GM23338 (cell line): Measurements from ENCODE around the gene EQTN. TPM values are rescaled to one million over a fixed set of nuclear protein-coding genes. Genes with fewer than 3 reads are reported as not detected.

Source experiments
- ATAC-seq: fragments of 200-7000 bp; cut with Tn5 transposase; 3 replicates; pipeline ENCODE4 v1.9.1; 2020
- DNase-seq: peaks from one replicate; pipeline ENCODE4 v3.0.0-alpha.2; 2015; ENCODE audit warnings: low spot score
- H2AFZ ChIP-seq: fragments of 200-600 bp; sonication (generic); 2 replicates; pipeline ENCODE4 v1.8.0; 2016; ENCODE audit warnings: antibody characterized with exemption, mild to moderate bottlenecking, moderate library complexity
- H3F3A ChIP-seq: fragments of 200-600 bp; sonication (generic); replicated peaks from 2 replicates; pipeline ENCODE4 v1.8.0; 2017; ENCODE audit warnings: antibody characterized with exemption, mixed run types, low read depth
- H3K27ac ChIP-seq: fragments of 200-600 bp; sonication (generic); 2 replicates; pipeline ENCODE4 v1.6.1; 2016; ENCODE audit warnings: low read depth
- H3K27me3 ChIP-seq: fragments of 200-600 bp; sonication (generic); 2 replicates; pipeline ENCODE4 v1.8.0; 2016; ENCODE audit warnings: mild to moderate bottlenecking, mixed run types, moderate library complexity; ENCODE audit not compliant: insufficient read depth
- H3K36me3 ChIP-seq: fragments of 200-600 bp; sonication (generic); 2 replicates; pipeline ENCODE4 v1.8.0; 2016; ENCODE audit warnings: mild to moderate bottlenecking; ENCODE audit not compliant: insufficient read depth
- H3K4me1 ChIP-seq: fragments of 200-600 bp; sonication (generic); 2 replicates; pipeline ENCODE4 v1.8.0; 2016; ENCODE audit warnings: mild to moderate bottlenecking, moderate library complexity; ENCODE audit not compliant: insufficient read depth
- H3K4me2 ChIP-seq: fragments of 200-600 bp; sonication (generic); 2 replicates; pipeline ENCODE4 v1.7.1; 2017; ENCODE audit warnings: mixed run types
- H3K4me3 ChIP-seq: fragments of 200-600 bp; sonication (generic); 2 replicates; pipeline ENCODE4 v1.6.1; 2016; ENCODE audit warnings: mixed run types
- H3K79me2 ChIP-seq: fragments of 200-600 bp; sonication (generic); replicated peaks from 2 replicates; pipeline ENCODE4 v1.8.0; 2017; ENCODE audit warnings: mild to moderate bottlenecking; ENCODE audit not compliant: insufficient read depth
- H3K9me2 ChIP-seq: fragments of 200-600 bp; sonication (generic); 2 replicates; pipeline ENCODE4 v1.8.0; 2017; ENCODE audit not compliant: insufficient read depth
- H4K20me1 ChIP-seq: fragments of 200-600 bp; sonication (generic); replicated peaks from 2 replicates; pipeline ENCODE4 v1.8.0; 2017; ENCODE audit warnings: mild to moderate bottlenecking; ENCODE audit not compliant: insufficient read depth
- H3K27ac Mint-ChIP-seq: 2 replicates; pipeline ENCODE4 v1.8.0; 2020; ENCODE audit warnings: inconsistent platforms, mild to moderate bottlenecking, moderate library complexity, mixed read lengths
- H3K27me3 Mint-ChIP-seq: 3 replicates; pipeline ENCODE4 v1.8.0; 2022; ENCODE audit warnings: low read depth, mild to moderate bottlenecking, moderate library complexity, mixed read lengths, inconsistent platforms; ENCODE audit not compliant: insufficient read depth, poor library complexity
- H3K36me3 Mint-ChIP-seq: 3 replicates; pipeline ENCODE4 v1.8.0; 2021; ENCODE audit warnings: low read depth, mild to moderate bottlenecking, inconsistent platforms, moderate library complexity, mixed read lengths
- H3K4me1 Mint-ChIP-seq: 3 replicates; pipeline ENCODE4 v1.8.0; 2020; ENCODE audit warnings: mild to moderate bottlenecking, inconsistent platforms, mixed read lengths
- H3K4me3 Mint-ChIP-seq: 3 replicates; pipeline ENCODE4 v1.8.0; 2021; ENCODE audit warnings: moderate library complexity, mild to moderate bottlenecking, inconsistent platforms, mixed read lengths
- H3K9me3 Mint-ChIP-seq: 3 replicates; pipeline ENCODE4 v1.8.0; 2020; ENCODE audit warnings: moderate library complexity, mild to moderate bottlenecking, inconsistent platforms, mixed read lengths
- CREB1 ChIP-seq: fragments of 250-450 bp; sonication (Bioruptor Pico); IDR thresholded peaks from 2 replicates; pipeline ENCODE4 v1.5.0; 2020; ENCODE audit warnings: low read depth, mild to moderate bottlenecking, moderate library complexity
- EZH2phosphoT487 ChIP-seq: fragments of 200-600 bp; sonication (generic); IDR thresholded peaks from one replicate; pipeline ENCODE4 v1.8.1; 2018; ENCODE audit warnings: antibody characterized with exemption; ENCODE audit not compliant: unreplicated experiment
- JUNB ChIP-seq: IDR thresholded peaks from one replicate; pipeline ENCODE4 v1.6.1; 2016; ENCODE audit warnings: antibody characterized with exemption; ENCODE audit not compliant: unreplicated experiment
- NANOG ChIP-seq: IDR thresholded peaks from 2 replicates; pipeline ENCODE4 v1.6.1; 2016; ENCODE audit warnings: antibody characterized with exemption, borderline replicate concordance
- STAT1 ChIP-seq: IDR thresholded peaks from one replicate; pipeline ENCODE4 v1.6.1; 2016; ENCODE audit warnings: antibody characterized with exemption; ENCODE audit not compliant: unreplicated experiment
- ZNF114 ChIP-seq: fragments of 250-450 bp; sonication (Bioruptor Pico); IDR thresholded peaks from 2 replicates; pipeline ENCODE4 v1.5.0; 2020; ENCODE audit warnings: mild to moderate bottlenecking, moderate library complexity
- polyA plus RNA-seq: library from polyadenylated mRNA; unstranded; fragments of >200 nt; fragmentation: Nextera tagmentation; extraction: Ambion mirVana; gene quantifications from 2 replicates; pipeline ENCODE4 v1.2.1, GENCODE V29; 2016
- total RNA-seq: library from RNA; depleted of rRNA; stranded (reverse); fragments of >200 nt; shearing (Covaris generic); gene quantifications from 2 replicates; pipeline ENCODE4 v1.2.3, GENCODE V29; 2014
- TF ChIP-seq, protein P1 (sequence below): fragments of 250-450 bp; sonication (Bioruptor Pico); IDR thresholded peaks from 2 replicates; pipeline ENCODE4 v1.5.0; 2020; ENCODE audit warnings: mild to moderate bottlenecking, moderate library complexity

EQTN gene
- total and polyA plus RNA-seq, 2 experiments from 2014 or later = 0.24 TPM; not detected in 1

DNA sequence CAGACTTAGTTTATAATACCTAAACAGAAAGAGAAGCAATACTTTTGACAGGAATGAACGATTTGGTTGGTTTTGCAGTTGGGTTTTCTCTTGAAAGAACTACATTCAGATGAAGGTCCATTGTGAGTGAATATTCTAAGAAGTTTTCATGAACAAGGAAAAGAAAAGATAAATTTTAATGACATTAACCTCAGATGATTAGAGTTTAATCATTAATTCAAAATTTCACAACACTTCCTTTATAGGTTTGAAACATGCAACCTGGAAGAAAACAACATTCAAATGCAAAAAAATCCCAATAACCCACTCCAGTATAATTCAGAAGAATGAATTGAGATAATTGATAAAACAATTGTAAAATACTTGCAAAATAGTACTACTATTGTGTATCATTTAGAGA, 23.8 kb downstream of the EQTN start (continued):
- TF ChIP-seq, protein P1, sequence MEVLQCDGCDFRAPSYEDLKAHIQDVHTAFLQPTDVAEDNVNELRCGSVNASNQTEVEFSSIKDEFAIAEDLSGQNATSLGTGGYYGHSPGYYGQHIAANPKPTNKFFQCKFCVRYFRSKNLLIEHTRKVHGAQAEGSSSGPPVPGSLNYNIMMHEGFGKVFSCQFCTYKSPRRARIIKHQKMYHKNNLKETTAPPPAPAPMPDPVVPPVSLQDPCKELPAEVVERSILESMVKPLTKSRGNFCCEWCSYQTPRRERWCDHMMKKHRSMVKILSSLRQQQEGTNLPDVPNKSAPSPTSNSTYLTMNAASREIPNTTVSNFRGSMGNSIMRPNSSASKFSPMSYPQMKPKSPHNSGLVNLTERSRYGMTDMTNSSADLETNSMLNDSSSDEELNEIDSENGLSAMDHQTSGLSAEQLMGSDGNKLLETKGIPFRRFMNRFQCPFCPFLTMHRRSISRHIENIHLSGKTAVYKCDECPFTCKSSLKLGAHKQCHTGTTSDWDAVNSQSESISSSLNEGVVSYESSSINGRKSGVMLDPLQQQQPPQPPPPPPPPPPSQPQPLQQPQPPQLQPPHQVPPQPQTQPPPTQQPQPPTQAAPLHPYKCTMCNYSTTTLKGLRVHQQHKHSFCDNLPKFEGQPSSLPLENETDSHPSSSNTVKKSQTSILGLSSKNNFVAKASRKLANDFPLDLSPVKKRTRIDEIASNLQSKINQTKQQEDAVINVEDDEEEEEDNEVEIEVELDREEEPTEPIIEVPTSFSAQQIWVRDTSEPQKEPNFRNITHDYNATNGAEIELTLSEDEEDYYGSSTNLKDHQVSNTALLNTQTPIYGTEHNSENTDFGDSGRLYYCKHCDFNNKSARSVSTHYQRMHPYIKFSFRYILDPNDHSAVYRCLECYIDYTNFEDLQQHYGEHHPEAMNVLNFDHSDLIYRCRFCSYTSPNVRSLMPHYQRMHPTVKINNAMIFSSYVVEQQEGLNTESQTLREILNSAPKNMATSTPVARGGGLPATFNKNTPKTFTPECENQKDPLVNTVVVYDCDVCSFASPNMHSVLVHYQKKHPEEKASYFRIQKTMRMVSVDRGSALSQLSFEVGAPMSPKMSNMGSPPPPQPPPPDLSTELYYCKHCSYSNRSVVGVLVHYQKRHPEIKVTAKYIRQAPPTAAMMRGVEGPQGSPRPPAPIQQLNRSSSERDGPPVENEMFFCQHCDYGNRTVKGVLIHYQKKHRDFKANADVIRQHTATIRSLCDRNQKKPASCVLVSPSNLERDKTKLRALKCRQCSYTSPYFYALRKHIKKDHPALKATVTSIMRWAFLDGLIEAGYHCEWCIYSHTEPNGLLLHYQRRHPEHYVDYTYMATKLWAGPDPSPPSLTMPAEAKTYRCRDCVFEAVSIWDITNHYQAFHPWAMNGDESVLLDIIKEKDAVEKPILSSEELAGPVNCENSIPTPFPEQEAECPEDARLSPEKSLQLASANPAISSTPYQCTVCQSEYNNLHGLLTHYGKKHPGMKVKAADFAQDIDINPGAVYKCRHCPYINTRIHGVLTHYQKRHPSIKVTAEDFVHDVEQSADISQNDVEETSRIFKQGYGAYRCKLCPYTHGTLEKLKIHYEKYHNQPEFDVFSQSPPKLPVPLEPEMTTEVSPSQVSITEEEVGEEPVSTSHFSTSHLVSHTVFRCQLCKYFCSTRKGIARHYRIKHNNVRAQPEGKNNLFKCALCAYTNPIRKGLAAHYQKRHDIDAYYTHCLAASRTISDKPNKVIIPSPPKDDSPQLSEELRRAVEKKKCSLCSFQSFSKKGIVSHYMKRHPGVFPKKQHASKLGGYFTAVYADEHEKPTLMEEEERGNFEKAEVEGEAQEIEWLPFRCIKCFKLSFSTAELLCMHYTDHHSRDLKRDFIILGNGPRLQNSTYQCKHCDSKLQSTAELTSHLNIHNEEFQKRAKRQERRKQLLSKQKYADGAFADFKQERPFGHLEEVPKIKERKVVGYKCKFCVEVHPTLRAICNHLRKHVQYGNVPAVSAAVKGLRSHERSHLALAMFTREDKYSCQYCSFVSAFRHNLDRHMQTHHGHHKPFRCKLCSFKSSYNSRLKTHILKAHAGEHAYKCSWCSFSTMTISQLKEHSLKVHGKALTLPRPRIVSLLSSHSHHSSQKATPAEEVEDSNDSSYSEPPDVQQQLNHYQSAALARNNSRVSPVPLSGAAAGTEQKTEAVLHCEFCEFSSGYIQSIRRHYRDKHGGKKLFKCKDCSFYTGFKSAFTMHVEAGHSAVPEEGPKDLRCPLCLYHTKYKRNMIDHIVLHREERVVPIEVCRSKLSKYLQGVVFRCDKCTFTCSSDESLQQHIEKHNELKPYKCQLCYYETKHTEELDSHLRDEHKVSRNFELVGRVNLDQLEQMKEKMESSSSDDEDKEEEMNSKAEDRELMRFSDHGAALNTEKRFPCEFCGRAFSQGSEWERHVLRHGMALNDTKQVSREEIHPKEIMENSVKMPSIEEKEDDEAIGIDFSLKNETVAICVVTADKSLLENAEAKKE = no peak

GRCh38 chr9:27272103-27272502, 24.8 kb downstream of the EQTN start:
- Mint-ChIP-seq H3K27ac (no peak overlapping the region), H3K27me3 (no peaks in the 10 kb centered on the region), H3K36me3 (no peaks in the 10 kb centered on the region), H3K4me1 (peaks cover 5% of the 10 kb centered on the region; the same call in 1 of the 3 replicates), H3K9me3 (no peaks in the 10 kb centered on the region), H3K4me3 (no peak overlapping the region)
- Histone ChIP-seq H2AFZ (no peak overlapping the region), H3K9me2 (no peaks in the 10 kb centered on the region), H3K79me2 (no peaks in the 10 kb centered on the region), H3F3A (no peaks in the 10 kb centered on the region), H3K4me2 (no peak overlapping the region), H4K20me1 (no peaks in the 10 kb centered on the region), H3K4me3 (no peak overlapping the region), H3K27ac (no peak overlapping the region), H3K36me3 (no peaks in the 10 kb centered on the region), H3K27me3 (no peaks in the 10 kb centered on the region), H3K4me1 (no peaks in the 10 kb centered on the region)
- ATAC-seq = no peak
- TF ChIP-seq EZH2phosphoT487 (no peak), NANOG (no peak), ZNF114 (CRISPR knock-in tag) (no peak), CREB1 (CRISPR knock-in tag) (no peak), STAT1 (no peak), JUNB (no peak)
- TF ChIP-seq, protein P1 = no peak
- DNase-seq = no peak
